HCT116 (cell line): ENCODE data around the gene TEX55. TPM values are rescaled to one million over a fixed set of nuclear protein-coding genes. Genes with fewer than 3 reads are reported as not detected.

Experiments
- ATAC-seq: fragments of 200-7000 bp; cut with Tn5 transposase; 2 replicates; pipeline ENCODE4 v1.9.1; 2020; ENCODE audit warnings: mild to moderate bottlenecking, moderate library complexity
- BruUV-seq: library from RNA; stranded (reverse); fragments of 400-500 nt; replicated peaks from 2 replicates; lab custom pipeline; 2021; lab: Mats Ljungman, UMichigan
- CTCF ChIA-PET: fragments of 300-600 bp; sonication (Branson Sonifier 250); formaldehyde crosslinking; loops from one replicate; lab custom pipeline; 2021; ENCODE audit warnings: antibody characterized with exemption; lab: Charles Lee
- POLR2A ChIA-PET: fragments of 300-600, 350-600 bp; sonication (Branson Sonifier 250); formaldehyde crosslinking; loops from one replicate; lab custom pipeline; 2021; ENCODE audit warnings: antibody characterized with exemption; lab: Charles Lee
- RAD21 ChIA-PET, 2 experiments: fragments of 300-600 bp; sonication (Branson Sonifier 250); formaldehyde crosslinking; loops; one replicate each; lab custom pipeline; 2023; ENCODE audit warnings: low total read pairs in 2 of 2; ENCODE audit not compliant: uncharacterized antibody in 2 of 2, unreplicated experiment in 2 of 2, low non-redundant PET in 1 of 2; lab: Charles Lee
- DNase-seq: peaks from one replicate; pipeline ENCODE4 v3.0.0-alpha.2; 2010; ENCODE audit warnings: low read depth, low spot score
- H2AFZ ChIP-seq: fragments of 200-600 bp; shearing (Covaris generic), sonication (generic); 2 replicates; pipeline ENCODE4 v1.6.1; 2017; ENCODE audit warnings: low read depth, mixed run types, mixed read lengths, antibody characterized with exemption, low read length; ENCODE audit not compliant: poor library complexity, severe bottlenecking
- H3K27ac ChIP-seq: 2 replicates; pipeline ENCODE4 v1.5.1; 2012; ENCODE audit warnings: low read depth, low read length
- H3K27me3 ChIP-seq: fragments of 200-600 bp; sonication (generic); 2 replicates; pipeline ENCODE4 v1.6.1; 2016; ENCODE audit warnings: mixed run types, low read length, mixed read lengths; ENCODE audit not compliant: insufficient read depth
- H3K36me3 ChIP-seq, 2 experiments: fragments of 200-500 bp in 1 of 2; fragments of 200-600 bp in 1 of 2; sonication (Bioruptor generic) in 1 of 2; sonication (generic) in 1 of 2; 2 replicates each; pipeline versions ENCODE4 v1.5.1 to v1.6.1; 2014 to 2016; ENCODE audit warnings: low read length in 2 of 2, inconsistent platforms in 1 of 2, mixed read lengths in 1 of 2, mixed run types in 1 of 2; ENCODE audit not compliant: insufficient read depth in 2 of 2, control insufficient read depth in 1 of 2
- H3K4me1 ChIP-seq, 2 experiments: fragments of 200-600 bp in 1 of 2; sonication (generic) in 1 of 2; 2 replicates each; pipeline versions ENCODE4 v1.5.1 to v1.6.1; 2012 to 2017; ENCODE audit warnings: low read length in 2 of 2, inconsistent platforms in 1 of 2, mild to moderate bottlenecking in 1 of 2, mixed read lengths in 1 of 2, mixed run types in 1 of 2, moderate library complexity in 1 of 2; ENCODE audit not compliant: insufficient read depth in 2 of 2, control insufficient read depth in 1 of 2
- H3K4me2 ChIP-seq: fragments of 200-600 bp; sonication (generic); 2 replicates; pipeline ENCODE4 v1.6.1; 2017; ENCODE audit warnings: mixed run types, low read length, mixed read lengths
- H3K4me3 ChIP-seq, 2 experiments: fragments of 200-600 bp in 1 of 2; sonication (generic) in 1 of 2; replicated peaks in 1 of 2; 2 replicates each; pipeline ENCODE4 v1.5.1; 2011 to 2016; ENCODE audit warnings: low read length in 2 of 2, control low read depth in 1 of 2, low read depth in 1 of 2, mild to moderate bottlenecking in 1 of 2, mixed read lengths in 1 of 2, mixed run types in 1 of 2
- H3K79me2 ChIP-seq: fragments of 200-600 bp; sonication (generic); 2 replicates; pipeline ENCODE4 v1.6.1; 2017; ENCODE audit warnings: mild to moderate bottlenecking, mixed run types, low read length, moderate library complexity, mixed read lengths; ENCODE audit not compliant: insufficient read depth
- H3K9ac ChIP-seq: fragments of 200-600 bp; sonication (generic); 2 replicates; pipeline ENCODE4 v1.6.1; 2016; ENCODE audit warnings: low read length, mixed read lengths
- H3K9me2 ChIP-seq: fragments of 200-600 bp; sonication (generic), shearing (Covaris generic); 2 replicates; pipeline ENCODE4 v1.6.1; 2017; ENCODE audit warnings: mixed run types, mild to moderate bottlenecking, moderate library complexity; ENCODE audit not compliant: insufficient read depth
- H3K9me3 ChIP-seq, 2 experiments: fragments of 200-500 bp in 1 of 2; fragments of 200-600 bp in 1 of 2; sonication (Bioruptor generic) in 1 of 2; sonication (generic) in 1 of 2; 2 replicates each; pipeline ENCODE4 v1.6.1; 2014 to 2017; ENCODE audit warnings: low read length in 2 of 2, mixed read lengths in 2 of 2, inconsistent platforms in 1 of 2, low read depth in 1 of 2, mild to moderate bottlenecking in 1 of 2, mixed run types in 1 of 2, moderate library complexity in 1 of 2; ENCODE audit not compliant: control insufficient read depth in 1 of 2, insufficient read depth in 1 of 2
- H4K20me1 ChIP-seq: fragments of 200-600 bp; sonication (generic), shearing (Covaris generic); 2 replicates; pipeline ENCODE4 v1.6.1; 2017; ENCODE audit warnings: mixed run types, mild to moderate bottlenecking, moderate library complexity; ENCODE audit not compliant: insufficient read depth
- CBX3 ChIP-seq: IDR thresholded peaks from 2 replicates; pipeline ENCODE4 v1.6.1; 2012; ENCODE audit warnings: low read depth
- EGR1 ChIP-seq: IDR thresholded peaks from 2 replicates; pipeline ENCODE4 v1.6.1; 2012; ENCODE audit warnings: low read depth
- ELF1 ChIP-seq: IDR thresholded peaks from 2 replicates; pipeline ENCODE4 v1.6.1; 2012; ENCODE audit warnings: low read depth, borderline replicate concordance
- EZH2 ChIP-seq: fragments of 200-600 bp; sonication (generic); IDR thresholded peaks from 2 replicates; pipeline ENCODE4 v1.6.1; 2017; ENCODE audit warnings: antibody characterized with exemption, mixed run types
- EZH2phosphoT487 ChIP-seq: fragments of 200-600 bp; IDR thresholded peaks from 2 replicates; pipeline ENCODE4 v1.6.1; 2018; ENCODE audit warnings: antibody characterized with exemption, borderline replicate concordance
- FOSL1 ChIP-seq: IDR thresholded peaks from 2 replicates; pipeline ENCODE4 v1.6.1; 2012; ENCODE audit warnings: low read depth
- JUND ChIP-seq: IDR thresholded peaks from 2 replicates; pipeline ENCODE4 v1.6.1; 2012
- POLR2A ChIP-seq: IDR thresholded peaks from 2 replicates; pipeline ENCODE4 v1.7.0; 2011; ENCODE audit warnings: borderline replicate concordance; ENCODE audit not compliant: insufficient read depth, insufficient read length; ENCODE audit errors: extremely low read depth
- POLR2AphosphoS5 ChIP-seq: IDR thresholded peaks from 2 replicates; pipeline ENCODE4 v1.6.1; 2011; ENCODE audit warnings: mild to moderate bottlenecking, low read depth, low read length, moderate library complexity
- RAD21 ChIP-seq: IDR thresholded peaks from 2 replicates; pipeline ENCODE4 v1.6.1; 2012; ENCODE audit warnings: low read depth, mild to moderate bottlenecking
- SIN3A ChIP-seq: IDR thresholded peaks from 2 replicates; pipeline ENCODE4 v1.6.1; 2012; ENCODE audit warnings: low read depth
- SP1 ChIP-seq: IDR thresholded peaks from 2 replicates; pipeline ENCODE4 v1.6.1; 2012; ENCODE audit warnings: low read depth
- YY1 ChIP-seq: IDR thresholded peaks from 2 replicates; pipeline ENCODE4 v1.6.1; 2011; ENCODE audit warnings: low read length, low read depth, moderate library complexity, mild to moderate bottlenecking; ENCODE audit not compliant: insufficient replicate concordance; ENCODE audit errors: extremely low read depth
- intact Hi-C: fragments of 100-400 bp; cut with micrococcal nuclease; formaldehyde crosslinking; loops from 2 replicates; pipeline ENCODE4 v1.10.0; 2022
- total RNA-seq: library from RNA; stranded (reverse); gene quantifications from one replicate; pipeline ENCODE4 v1.2.1, GENCODE V29; 2021; ENCODE audit not compliant: unreplicated experiment
- TF ChIP-seq, protein P1 (sequence below): IDR thresholded peaks from 2 replicates; pipeline ENCODE4 v1.6.1; 2012
- TF ChIP-seq, protein P2 (sequence below): IDR thresholded peaks from 2 replicates; pipeline ENCODE4 v1.6.1; 2012
- TF ChIP-seq, protein P3 (sequence below): IDR thresholded peaks from 2 replicates; pipeline ENCODE4 v1.6.1; 2011; ENCODE audit warnings: mild to moderate bottlenecking, low read length, moderate library complexity; ENCODE audit not compliant: insufficient replicate concordance; ENCODE audit errors: extremely low read depth
- TF ChIP-seq, protein P4 (sequence below), 3 experiments: fragments of 200-600 bp in 1 of 3; sonication (generic) in 1 of 3; IDR thresholded peaks in 2 of 3; conservative IDR thresholded peaks in 1 of 3; 2 replicates each; pipeline ENCODE4 v1.5.1; 2012 to 2017; ENCODE audit warnings: low read depth in 2 of 3, low read length in 2 of 3, antibody characterized with exemption in 1 of 3, borderline replicate concordance in 1 of 3, control low read depth in 1 of 3, mild to moderate bottlenecking in 1 of 3, mixed read lengths in 1 of 3, mixed run types in 1 of 3, moderate library complexity in 1 of 3; ENCODE audit not compliant: insufficient read depth in 1 of 3
- TF ChIP-seq, protein P5 (sequence below): IDR thresholded peaks from 2 replicates; pipeline ENCODE4 v1.6.1; 2012; ENCODE audit warnings: low read depth

TEX55 gene
- total RNA-seq, 1 experiment from 2014 or later, result not detected

DNA sequence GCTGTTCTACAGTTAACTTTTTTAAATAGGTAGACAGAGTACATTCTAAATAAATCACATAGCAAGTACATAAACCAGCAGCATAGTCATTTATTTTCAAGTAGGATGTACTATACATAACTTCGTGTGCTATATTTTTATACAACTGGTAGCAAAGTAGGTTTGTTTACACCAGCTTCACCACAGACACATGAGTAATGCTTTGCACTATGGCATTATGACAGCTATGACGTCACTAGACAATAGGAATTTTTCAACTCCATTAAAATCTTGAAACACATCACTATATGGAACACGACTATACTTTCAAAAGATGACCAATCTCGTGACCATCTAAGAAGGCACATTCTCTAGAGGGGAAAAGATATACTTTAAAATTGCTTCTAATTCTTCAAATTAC, 3.5 kb downstream of the TEX55 start:
- no peak for DNase-seq
- POLR2A ChIA-PET, result no interaction called here

More for the DNA sequence above, 3.5 kb downstream of the TEX55 start:
- no peak overlapping the region for H3K4me3 ChIP-seq
- no peak for ATAC-seq
- BruUV-seq, result no TSS peak
- H3K27me3 ChIP-seq, result no peaks in the 10 kb centered on the region
- H3K27ac ChIP-seq, result no peak overlapping the region
- H4K20me1 ChIP-seq, result no peaks in the 10 kb centered on the region
- CTCF ChIA-PET, result interaction anchor here (1.3 kb wide), 1 partner anchor 267 kb away, joined by 3 read pairs; no protein-coding TSS in a partner anchor
- TF ChIP-seq JUND, result no peak
- no peak for TF ChIP-seq YY1
- TF ChIP-seq, protein P1, sequence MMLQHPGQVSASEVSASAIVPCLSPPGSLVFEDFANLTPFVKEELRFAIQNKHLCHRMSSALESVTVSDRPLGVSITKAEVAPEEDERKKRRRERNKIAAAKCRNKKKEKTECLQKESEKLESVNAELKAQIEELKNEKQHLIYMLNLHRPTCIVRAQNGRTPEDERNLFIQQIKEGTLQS, result no peak
- no peak for TF ChIP-seq POLR2AphosphoS5
- no peak for TF ChIP-seq SP1
- no peak for TF ChIP-seq SIN3A
- no peak for TF ChIP-seq FOSL1
- TF ChIP-seq, protein P2, sequence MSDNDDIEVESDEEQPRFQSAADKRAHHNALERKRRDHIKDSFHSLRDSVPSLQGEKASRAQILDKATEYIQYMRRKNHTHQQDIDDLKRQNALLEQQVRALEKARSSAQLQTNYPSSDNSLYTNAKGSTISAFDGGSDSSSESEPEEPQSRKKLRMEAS, result no peak
- no peak for TF ChIP-seq EZH2
- TF ChIP-seq, protein P3, sequence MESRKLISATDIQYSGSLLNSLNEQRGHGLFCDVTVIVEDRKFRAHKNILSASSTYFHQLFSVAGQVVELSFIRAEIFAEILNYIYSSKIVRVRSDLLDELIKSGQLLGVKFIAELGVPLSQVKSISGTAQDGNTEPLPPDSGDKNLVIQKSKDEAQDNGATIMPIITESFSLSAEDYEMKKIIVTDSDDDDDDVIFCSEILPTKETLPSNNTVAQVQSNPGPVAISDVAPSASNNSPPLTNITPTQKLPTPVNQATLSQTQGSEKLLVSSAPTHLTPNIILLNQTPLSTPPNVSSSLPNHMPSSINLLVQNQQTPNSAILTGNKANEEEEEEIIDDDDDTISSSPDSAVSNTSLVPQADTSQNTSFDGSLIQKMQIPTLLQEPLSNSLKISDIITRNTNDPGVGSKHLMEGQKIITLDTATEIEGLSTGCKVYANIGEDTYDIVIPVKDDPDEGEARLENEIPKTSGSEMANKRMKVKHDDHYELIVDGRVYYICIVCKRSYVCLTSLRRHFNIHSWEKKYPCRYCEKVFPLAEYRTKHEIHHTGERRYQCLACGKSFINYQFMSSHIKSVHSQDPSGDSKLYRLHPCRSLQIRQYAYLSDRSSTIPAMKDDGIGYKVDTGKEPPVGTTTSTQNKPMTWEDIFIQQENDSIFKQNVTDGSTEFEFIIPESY, result no peak
- no peak for TF ChIP-seq POLR2A
- no peak for TF ChIP-seq CBX3
- TF ChIP-seq RAD21, result no peak
- TF ChIP-seq, protein P4, sequence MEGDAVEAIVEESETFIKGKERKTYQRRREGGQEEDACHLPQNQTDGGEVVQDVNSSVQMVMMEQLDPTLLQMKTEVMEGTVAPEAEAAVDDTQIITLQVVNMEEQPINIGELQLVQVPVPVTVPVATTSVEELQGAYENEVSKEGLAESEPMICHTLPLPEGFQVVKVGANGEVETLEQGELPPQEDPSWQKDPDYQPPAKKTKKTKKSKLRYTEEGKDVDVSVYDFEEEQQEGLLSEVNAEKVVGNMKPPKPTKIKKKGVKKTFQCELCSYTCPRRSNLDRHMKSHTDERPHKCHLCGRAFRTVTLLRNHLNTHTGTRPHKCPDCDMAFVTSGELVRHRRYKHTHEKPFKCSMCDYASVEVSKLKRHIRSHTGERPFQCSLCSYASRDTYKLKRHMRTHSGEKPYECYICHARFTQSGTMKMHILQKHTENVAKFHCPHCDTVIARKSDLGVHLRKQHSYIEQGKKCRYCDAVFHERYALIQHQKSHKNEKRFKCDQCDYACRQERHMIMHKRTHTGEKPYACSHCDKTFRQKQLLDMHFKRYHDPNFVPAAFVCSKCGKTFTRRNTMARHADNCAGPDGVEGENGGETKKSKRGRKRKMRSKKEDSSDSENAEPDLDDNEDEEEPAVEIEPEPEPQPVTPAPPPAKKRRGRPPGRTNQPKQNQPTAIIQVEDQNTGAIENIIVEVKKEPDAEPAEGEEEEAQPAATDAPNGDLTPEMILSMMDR (IDR thresholded peaks at IDR 0.05 in 2 of 3, conservative IDR thresholded peaks at IDR 0.05 in 1 of 3; ENCODE audit: borderline replicate concordance in 1 of 3, insufficient read depth in 1 of 3, low read depth in 2 of 3, low read length in 2 of 3), result no peak
- TF ChIP-seq ELF1, result no peak
- TF ChIP-seq EGR1, result no peak
- TF ChIP-seq EZH2phosphoT487, result no peak
- TF ChIP-seq, protein P5, sequence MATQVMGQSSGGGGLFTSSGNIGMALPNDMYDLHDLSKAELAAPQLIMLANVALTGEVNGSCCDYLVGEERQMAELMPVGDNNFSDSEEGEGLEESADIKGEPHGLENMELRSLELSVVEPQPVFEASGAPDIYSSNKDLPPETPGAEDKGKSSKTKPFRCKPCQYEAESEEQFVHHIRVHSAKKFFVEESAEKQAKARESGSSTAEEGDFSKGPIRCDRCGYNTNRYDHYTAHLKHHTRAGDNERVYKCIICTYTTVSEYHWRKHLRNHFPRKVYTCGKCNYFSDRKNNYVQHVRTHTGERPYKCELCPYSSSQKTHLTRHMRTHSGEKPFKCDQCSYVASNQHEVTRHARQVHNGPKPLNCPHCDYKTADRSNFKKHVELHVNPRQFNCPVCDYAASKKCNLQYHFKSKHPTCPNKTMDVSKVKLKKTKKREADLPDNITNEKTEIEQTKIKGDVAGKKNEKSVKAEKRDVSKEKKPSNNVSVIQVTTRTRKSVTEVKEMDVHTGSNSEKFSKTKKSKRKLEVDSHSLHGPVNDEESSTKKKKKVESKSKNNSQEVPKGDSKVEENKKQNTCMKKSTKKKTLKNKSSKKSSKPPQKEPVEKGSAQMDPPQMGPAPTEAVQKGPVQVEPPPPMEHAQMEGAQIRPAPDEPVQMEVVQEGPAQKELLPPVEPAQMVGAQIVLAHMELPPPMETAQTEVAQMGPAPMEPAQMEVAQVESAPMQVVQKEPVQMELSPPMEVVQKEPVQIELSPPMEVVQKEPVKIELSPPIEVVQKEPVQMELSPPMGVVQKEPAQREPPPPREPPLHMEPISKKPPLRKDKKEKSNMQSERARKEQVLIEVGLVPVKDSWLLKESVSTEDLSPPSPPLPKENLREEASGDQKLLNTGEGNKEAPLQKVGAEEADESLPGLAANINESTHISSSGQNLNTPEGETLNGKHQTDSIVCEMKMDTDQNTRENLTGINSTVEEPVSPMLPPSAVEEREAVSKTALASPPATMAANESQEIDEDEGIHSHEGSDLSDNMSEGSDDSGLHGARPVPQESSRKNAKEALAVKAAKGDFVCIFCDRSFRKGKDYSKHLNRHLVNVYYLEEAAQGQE, result no peak
- TF ChIP-seq, all 23 proteins: peak for 0
- H2AFZ ChIP-seq, result no peak overlapping the region
- no peaks in the 10 kb centered on the region for H3K79me2 ChIP-seq
- intact Hi-C loops, result no loop called here
- no peaks in the 10 kb centered on the region for H3K9me2 ChIP-seq
- no peak overlapping the region for H3K9ac ChIP-seq
- RAD21 ChIA-PET, result no interaction called here
- H3K4me2 ChIP-seq, result no peak overlapping the region
- H3K4me1 ChIP-seq, result no peaks in the 10 kb centered on the region
- no peaks in the 10 kb centered on the region for H3K9me3 ChIP-seq
- no peaks in the 10 kb centered on the region for H3K36me3 ChIP-seq
